ENCODE results near the gene KIF19.

DNA sequence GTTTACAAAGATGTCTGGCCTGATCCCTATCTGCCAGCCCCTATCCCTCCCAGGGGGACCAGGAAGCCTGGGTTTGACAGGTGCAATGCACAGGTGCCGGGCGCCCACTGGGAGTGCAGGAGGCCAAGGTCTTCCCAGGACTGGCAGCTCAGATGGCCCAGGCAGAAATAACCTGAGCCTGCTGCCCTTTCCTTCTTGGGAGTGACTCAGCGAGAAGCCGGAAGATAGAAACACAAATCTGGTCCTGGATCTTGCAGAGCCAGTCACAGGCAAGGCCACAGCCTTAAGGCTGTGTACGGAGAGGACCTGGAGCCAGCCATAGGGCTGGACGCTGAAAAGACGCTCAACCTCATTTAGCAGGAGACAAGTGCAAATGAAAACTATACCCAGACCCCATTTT lies 69.0 kb downstream of the KIF19 start:
- no peak for TF ChIP-seq EZH2 (IDR thresholded peaks at IDR 0.05; ENCODE audit: low read length, unreplicated experiment)
- TF ChIP-seq, protein P1, sequence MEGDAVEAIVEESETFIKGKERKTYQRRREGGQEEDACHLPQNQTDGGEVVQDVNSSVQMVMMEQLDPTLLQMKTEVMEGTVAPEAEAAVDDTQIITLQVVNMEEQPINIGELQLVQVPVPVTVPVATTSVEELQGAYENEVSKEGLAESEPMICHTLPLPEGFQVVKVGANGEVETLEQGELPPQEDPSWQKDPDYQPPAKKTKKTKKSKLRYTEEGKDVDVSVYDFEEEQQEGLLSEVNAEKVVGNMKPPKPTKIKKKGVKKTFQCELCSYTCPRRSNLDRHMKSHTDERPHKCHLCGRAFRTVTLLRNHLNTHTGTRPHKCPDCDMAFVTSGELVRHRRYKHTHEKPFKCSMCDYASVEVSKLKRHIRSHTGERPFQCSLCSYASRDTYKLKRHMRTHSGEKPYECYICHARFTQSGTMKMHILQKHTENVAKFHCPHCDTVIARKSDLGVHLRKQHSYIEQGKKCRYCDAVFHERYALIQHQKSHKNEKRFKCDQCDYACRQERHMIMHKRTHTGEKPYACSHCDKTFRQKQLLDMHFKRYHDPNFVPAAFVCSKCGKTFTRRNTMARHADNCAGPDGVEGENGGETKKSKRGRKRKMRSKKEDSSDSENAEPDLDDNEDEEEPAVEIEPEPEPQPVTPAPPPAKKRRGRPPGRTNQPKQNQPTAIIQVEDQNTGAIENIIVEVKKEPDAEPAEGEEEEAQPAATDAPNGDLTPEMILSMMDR (conservative IDR thresholded peaks at IDR 0.05; ENCODE audit: low read depth, low read length): no peak
